BJ (cell line): ENCODE data around the gene BCL2L1. TPM values are rescaled to one million over a fixed set of nuclear protein-coding genes. Genes with fewer than 3 reads are reported as not detected.

ENCODE experiments used
- CTCF ChIA-PET: fragments of 350-600 bp; formaldehyde crosslinking; extraction: SDS; loops from one replicate; lab custom pipeline; 2021; ENCODE audit warnings: antibody characterized with exemption, inconsistent platforms; lab: Yijun Ruan, JAX
- POLR2A ChIA-PET: fragments of 300-600 bp; sonication (Branson Sonifier 250); formaldehyde crosslinking; extraction: SDS; loops from one replicate; lab custom pipeline; 2021; ENCODE audit warnings: antibody characterized with exemption; lab: Charles Lee
- DNase-seq: peaks from one replicate; pipeline ENCODE4 v3.0.0-alpha.2; 2011; ENCODE audit warnings: low read depth
- H3K27me3 ChIP-seq: 2 replicates; pipeline ENCODE4 v1.6.0; 2011; ENCODE audit warnings: low read length; ENCODE audit not compliant: control insufficient read depth, insufficient read depth
- H3K36me3 ChIP-seq: 2 replicates; pipeline ENCODE4 v1.5.1; 2011; ENCODE audit warnings: low read length; ENCODE audit not compliant: control insufficient read depth, insufficient read depth
- H3K4me3 ChIP-seq: 2 replicates; pipeline ENCODE4 v1.5.1; 2011; ENCODE audit warnings: low read depth, mild to moderate bottlenecking, control low read depth, low read length
- polyA plus RNA-seq: library from polyadenylated mRNA; depleted of rRNA; stranded (reverse); fragments of >200 nt; gene quantifications from 2 replicates; pipeline ENCODE4 v1.2.3, GENCODE V29; 2011
- TF ChIP-seq, protein P1 (sequence below): IDR thresholded peaks from 2 replicates; pipeline ENCODE4 v1.5.1; 2011; ENCODE audit warnings: low read depth, mild to moderate bottlenecking, control low read depth, inconsistent platforms, low read length, moderate library complexity; ENCODE audit not compliant: insufficient read depth

The BCL2L1 gene
- polyA plus RNA-seq, 1 experiment = 90.7 TPM

- Histone ChIP-seq H3K36me3 (peaks cover 7% of the 10 kb centered on the region), H3K27me3 (no peaks in the 10 kb centered on the region), H3K4me3 (no peak overlapping the region)
- POLR2A ChIA-PET = no interaction called here
- DNase-seq = no peak
- TF ChIP-seq, protein P1, sequence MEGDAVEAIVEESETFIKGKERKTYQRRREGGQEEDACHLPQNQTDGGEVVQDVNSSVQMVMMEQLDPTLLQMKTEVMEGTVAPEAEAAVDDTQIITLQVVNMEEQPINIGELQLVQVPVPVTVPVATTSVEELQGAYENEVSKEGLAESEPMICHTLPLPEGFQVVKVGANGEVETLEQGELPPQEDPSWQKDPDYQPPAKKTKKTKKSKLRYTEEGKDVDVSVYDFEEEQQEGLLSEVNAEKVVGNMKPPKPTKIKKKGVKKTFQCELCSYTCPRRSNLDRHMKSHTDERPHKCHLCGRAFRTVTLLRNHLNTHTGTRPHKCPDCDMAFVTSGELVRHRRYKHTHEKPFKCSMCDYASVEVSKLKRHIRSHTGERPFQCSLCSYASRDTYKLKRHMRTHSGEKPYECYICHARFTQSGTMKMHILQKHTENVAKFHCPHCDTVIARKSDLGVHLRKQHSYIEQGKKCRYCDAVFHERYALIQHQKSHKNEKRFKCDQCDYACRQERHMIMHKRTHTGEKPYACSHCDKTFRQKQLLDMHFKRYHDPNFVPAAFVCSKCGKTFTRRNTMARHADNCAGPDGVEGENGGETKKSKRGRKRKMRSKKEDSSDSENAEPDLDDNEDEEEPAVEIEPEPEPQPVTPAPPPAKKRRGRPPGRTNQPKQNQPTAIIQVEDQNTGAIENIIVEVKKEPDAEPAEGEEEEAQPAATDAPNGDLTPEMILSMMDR = no peak
- CTCF ChIA-PET = interaction anchor here (0.7 to 3.9 kb wide), 6 partner anchors 12 to 48 kb away, joined by 3 to 18 read pairs (median 4); partner anchors contain the start of gene BCL2L1
Observed at GRCh38 chr20:31675828-31676608, 46.6 kb downstream of the BCL2L1 start.

DNA sequence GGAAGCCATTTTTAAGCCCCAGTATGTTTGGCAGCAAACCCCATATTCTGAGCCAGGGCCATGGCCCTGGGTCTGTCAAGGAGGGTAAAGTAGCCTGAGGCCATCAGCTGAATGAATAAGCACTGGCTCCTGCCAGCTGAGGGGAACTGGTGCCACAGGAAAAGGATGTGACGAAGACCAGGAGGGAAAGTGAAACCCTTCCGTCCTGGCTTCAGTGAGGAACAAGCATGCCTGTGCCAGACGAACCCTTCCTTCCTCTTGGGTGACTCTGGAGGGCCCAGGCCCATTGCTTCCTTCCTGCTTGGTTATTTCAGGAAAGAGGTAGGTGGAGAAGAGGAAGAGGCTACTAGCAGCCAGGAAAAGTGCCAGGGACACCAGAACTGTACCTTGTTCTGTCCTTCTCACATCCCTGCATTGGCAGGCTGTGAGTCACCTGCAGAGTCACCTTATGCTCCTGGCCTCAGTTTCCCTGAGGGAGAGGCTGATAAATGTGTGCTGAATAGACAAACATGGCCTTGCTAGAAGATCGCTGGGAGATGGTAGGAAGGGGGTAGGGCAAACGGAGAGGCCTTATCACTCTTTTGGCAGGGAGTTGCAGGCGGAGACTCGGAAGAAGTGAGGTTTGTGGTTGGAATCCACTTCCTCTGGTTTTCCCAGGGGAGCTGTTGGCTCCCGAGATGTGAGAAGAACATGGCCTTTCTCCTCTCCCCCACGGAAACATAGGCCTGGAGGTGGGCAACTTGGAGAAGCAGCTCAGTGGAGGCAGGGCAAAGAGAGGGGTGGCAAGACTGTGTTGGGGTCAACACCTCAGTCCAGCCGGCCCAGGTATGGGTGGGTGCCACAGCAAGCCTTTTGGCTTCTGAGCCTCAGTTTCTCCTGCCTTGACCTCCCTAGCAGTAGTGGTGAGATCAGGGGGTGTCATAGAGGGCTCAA, 47.5 kb downstream of the BCL2L1 start:
- Histone ChIP-seq H3K36me3 (peaks cover 7% of the 10 kb centered on the region), H3K4me3 (no peak overlapping the region), H3K27me3 (no peaks in the 10 kb centered on the region)
- ChIA-PET POLR2A (interaction anchor here (0.6 kb wide), 1 partner anchor 11 kb away, joined by 5 read pairs; no protein-coding TSS in a partner anchor), CTCF (interaction anchor here (0.7 to 3.9 kb wide), 8 partner anchors 11 to 49 kb away, joined by 3 to 18 read pairs (median 6); no protein-coding TSS in a partner anchor)
- TF ChIP-seq, protein P1 = no peak
- no peak for DNase-seq

DNA sequence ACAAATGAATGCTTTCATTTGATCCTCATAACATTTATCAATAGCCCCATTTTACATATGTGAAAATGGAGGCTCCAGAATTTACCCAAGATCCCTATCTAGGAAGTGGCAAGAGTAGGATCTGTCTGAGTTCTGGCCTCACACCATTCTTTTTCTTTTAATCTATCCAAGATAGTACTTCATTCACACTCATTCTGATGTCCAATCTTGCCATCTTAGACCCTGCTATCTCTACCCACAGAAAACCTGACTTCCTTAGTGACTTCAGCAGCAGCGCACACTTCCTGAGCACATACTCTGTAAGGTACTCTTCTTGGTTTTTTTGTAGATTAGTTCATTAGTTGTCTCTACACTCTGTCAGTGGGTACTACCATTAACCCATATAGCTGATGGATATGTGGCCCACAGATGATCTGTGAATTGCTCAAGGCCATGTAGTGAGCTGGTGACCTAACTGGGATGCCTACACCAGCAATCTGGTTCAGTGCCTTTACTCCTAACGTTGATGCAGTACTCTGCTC, 48.7 kb downstream of the BCL2L1 start:
- H3K36me3 ChIP-seq = peaks cover 7% of the 10 kb centered on the region
- ChIA-PET CTCF (interaction anchor here (1.1 to 2.0 kb wide), 4 partner anchors 10 to 50 kb away, joined by 3 to 12 read pairs (median 5); no protein-coding TSS in a partner anchor), POLR2A (no interaction called here)
- H3K4me3 ChIP-seq = no peak overlapping the region
- no peaks in the 10 kb centered on the region for H3K27me3 ChIP-seq
- DNase-seq = no peak
- TF ChIP-seq, protein P1 = no peak

- DNase-seq = no peak
- Histone ChIP-seq H3K36me3 (peaks cover 7% of the 10 kb centered on the region), H3K27me3 (no peaks in the 10 kb centered on the region), H3K4me3 (no peak overlapping the region)
- POLR2A ChIA-PET = no interaction called here
- CTCF ChIA-PET = interaction anchor here (1.1 to 2.0 kb wide), 3 partner anchors 12 to 50 kb away, joined by 3 to 12 read pairs (median 7); no protein-coding TSS in a partner anchor
- TF ChIP-seq, protein P1 = no peak
Observed at GRCh38 chr20:31673435-31673834, 49.2 kb downstream of the BCL2L1 start.
